GM13977 (cell line): ENCODE data around the gene MCMBP.
"Not testable (repeated sequence)": the region's sequence is repeated elsewhere in the genome, so short reads cannot be mapped to it uniquely, and the experiment has no call there.

ENCODE experiments used
- DNase-seq: peaks from one replicate; pipeline ENCODE4 v3.0.0; 2012; ENCODE audit warnings: low spot score
- CTCF ChIP-seq: IDR thresholded peaks from 2 replicates; pipeline ENCODE4 v1.5.1; 2012; ENCODE audit warnings: mild to moderate bottlenecking, control low read depth; ENCODE audit not compliant: insufficient read depth; ENCODE audit errors: extremely low read depth, missing control alignments
- in situ Hi-C: fragments of 300-500 bp; cut with MboI; formaldehyde crosslinking; loops from one replicate; pipeline ENCODE4 v1.12.0; 2022; ENCODE audit warnings: low sequenced_read_pairs, low pct_unique_long_range_greater_than_20kb, mixed read lengths, inconsistent platforms; ENCODE audit not compliant: unreplicated experiment

MCMBP gene

GRCh38 chr10:119803264-119803663 is 69.4 kb downstream of the MCMBP start:
- in situ Hi-C loops: no loop called here
- TF ChIP-seq CTCF: no peak
- DNase-seq: no peak

DNA sequence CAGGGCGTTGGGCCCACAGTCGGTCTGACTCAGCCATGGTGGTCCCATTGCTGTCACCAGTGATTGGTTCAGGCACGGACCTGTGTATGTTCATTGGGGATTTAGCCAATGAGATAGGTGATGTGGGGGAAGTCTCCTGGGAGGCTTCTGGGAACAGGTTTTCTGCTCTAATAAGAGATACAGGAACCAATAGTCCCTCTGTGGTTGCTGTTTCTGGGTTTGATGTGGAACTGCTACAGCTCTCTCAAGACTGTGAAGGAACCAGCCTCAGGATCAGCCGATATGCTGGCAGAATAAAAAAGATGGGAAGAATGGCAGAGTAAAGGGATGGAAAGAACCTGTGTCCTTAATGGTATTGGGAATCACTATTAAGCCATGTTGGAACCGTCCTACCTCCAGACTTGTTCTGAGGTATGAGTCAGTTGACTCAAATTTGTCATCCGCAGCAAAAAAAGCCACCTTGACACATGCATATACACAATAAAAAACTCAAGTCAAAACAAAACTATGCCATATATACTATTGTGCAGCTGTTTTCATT is 70.6 kb downstream of the MCMBP start:
- peak; percentile 37 for DNase-seq

GRCh38 chr10:119801176-119801575 is 71.5 kb downstream of the MCMBP start:
- no peak for DNase-seq
- in situ Hi-C loops: no loop called here
- no peak for TF ChIP-seq CTCF

More for the DNA sequence above, 70.6 kb downstream of the MCMBP start:
- in situ Hi-C loops: no loop called here
- no peak for TF ChIP-seq CTCF

- no peak for DNase-seq
- in situ Hi-C loops: no loop called here
Measured at GRCh38 chr10:119796039-119796438, 76.6 kb downstream of the MCMBP start.

DNA sequence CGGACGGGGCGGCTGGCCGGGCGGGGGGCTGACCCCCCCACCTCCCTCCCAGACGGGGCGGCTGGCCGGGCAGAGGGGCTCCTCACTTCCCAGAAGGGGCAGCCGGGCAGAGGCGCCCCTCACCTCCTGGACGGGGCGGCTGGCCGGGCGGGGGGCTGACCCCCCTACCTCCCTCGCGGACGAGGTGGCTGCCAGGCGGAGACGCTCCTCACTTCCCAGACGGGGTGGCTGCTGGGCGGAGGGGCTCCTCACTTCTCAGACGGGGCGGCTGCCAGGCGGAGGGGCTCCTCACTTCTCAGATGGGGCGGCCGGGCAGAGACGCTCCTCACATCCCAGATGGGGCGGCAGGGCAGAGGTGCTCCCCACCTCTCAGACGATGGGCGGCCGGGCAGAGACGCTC is 77.5 kb downstream of the MCMBP start:
- DNase-seq, in situ Hi-C loops: not testable (repeated sequence)

More at GRCh38 chr10:119796039-119796438, 76.6 kb downstream of the MCMBP start:
- no peak for TF ChIP-seq CTCF

- DNase-seq: no peak
- TF ChIP-seq CTCF: no peak
- in situ Hi-C loops: no loop called here
Measured at GRCh38 chr10:119786117-119786769, 86.4 kb downstream of the MCMBP start.

GRCh38 chr10:119784340-119785067 is 88.1 kb downstream of the MCMBP start:
- in situ Hi-C loops: no loop called here
- peak; percentile 46 for DNase-seq
- no peak for TF ChIP-seq CTCF
